Inflammatory macrophage treated with lipopolysaccharide for 1 hour (primary cell): ENCODE measurements around the gene OR2A5.
A peak's percentile ranks its signal among the peaks of the same experiment; 100 is the strongest.
"Not testable (repeated sequence)": the region's sequence is repeated elsewhere in the genome, so short reads cannot be mapped to it uniquely, and the experiment has no call there.

Experiments
- DNase-seq, 2 donors: peaks; one replicate each; pipeline ENCODE4 v3.0.0-alpha.2; 2020 to 2022

OR2A5 gene

GRCh38 chr7:144048648-144049047 lies at the start of gene OR2A5:
Gene OR2A5, plus strand, starts transcription at chr7:144048948. Its CDS starts 1,454 bp downstream, at chr7:144050402.
- no peak for DNase-seq

- no peak for DNase-seq
These were observed 48.7 kb upstream of the OR2A5 start, which contains the start of gene OR6B1 for GRCh38 chr7:144000020-144000419. Gene OR6B1, plus strand, starts transcription at chr7:144000320. Its CDS starts 3,677 bp downstream, at chr7:144003997.

- no peak for DNase-seq
These were observed 47.2 kb upstream of the OR2A5 start for GRCh38 chr7:144001543-144001942.

GRCh38 chr7:144004703-144005102 lies 44.0 kb upstream of the OR2A5 start:
- no peak for DNase-seq

- DNase-seq, result no peak
These were observed 42.6 kb upstream of the OR2A5 start for GRCh38 chr7:144006029-144006691.

- no peak for DNase-seq
These were observed 42.1 kb upstream of the OR2A5 start for GRCh38 chr7:144006692-144007042.

GRCh38 chr7:144009361-144009760 lies 39.4 kb upstream of the OR2A5 start:
- DNase-seq, result no peak

GRCh38 chr7:144010061-144010460 lies 38.7 kb upstream of the OR2A5 start:
- DNase-seq, result peak in 1 of 2 donors; percentile 15

GRCh38 chr7:144010821-144011220 lies 37.9 kb upstream of the OR2A5 start:
- not testable (repeated sequence) for DNase-seq

- no peak for DNase-seq
These were observed 37.1 kb upstream of the OR2A5 start for GRCh38 chr7:144011458-144012230.

- DNase-seq, result no peak
These were observed 30.7 kb upstream of the OR2A5 start for GRCh38 chr7:144018065-144018464.

GRCh38 chr7:144019457-144019856 lies 29.3 kb upstream of the OR2A5 start:
- DNase-seq, result no peak

GRCh38 chr7:144020340-144020739 lies 28.4 kb upstream of the OR2A5 start:
- no peak for DNase-seq

GRCh38 chr7:144022169-144022568 lies 26.6 kb upstream of the OR2A5 start:
- DNase-seq, result no peak

GRCh38 chr7:144023171-144023827 lies 25.4 kb upstream of the OR2A5 start:
- no peak for DNase-seq

GRCh38 chr7:144024213-144024612 lies 24.5 kb upstream of the OR2A5 start:
- no peak for DNase-seq

GRCh38 chr7:144026203-144026883 lies 22.4 kb upstream of the OR2A5 start:
- DNase-seq, result no peak

GRCh38 chr7:144027070-144027469 lies 21.7 kb upstream of the OR2A5 start:
- DNase-seq, result no peak

- DNase-seq, result no peak
These were observed 20.8 kb upstream of the OR2A5 start for GRCh38 chr7:144027974-144028373.

- DNase-seq, result no peak
These were observed 20.2 kb upstream of the OR2A5 start for GRCh38 chr7:144028547-144028946.

- no peak for DNase-seq
These were observed 16.2 kb upstream of the OR2A5 start for GRCh38 chr7:144032516-144032915.

GRCh38 chr7:144032985-144033709 lies 15.6 kb upstream of the OR2A5 start:
- no peak for DNase-seq

GRCh38 chr7:144035385-144035784 lies 13.4 kb upstream of the OR2A5 start:
- no peak for DNase-seq
